Measurements from ENCODE around the gene CTTNBP2NL.

DNA sequence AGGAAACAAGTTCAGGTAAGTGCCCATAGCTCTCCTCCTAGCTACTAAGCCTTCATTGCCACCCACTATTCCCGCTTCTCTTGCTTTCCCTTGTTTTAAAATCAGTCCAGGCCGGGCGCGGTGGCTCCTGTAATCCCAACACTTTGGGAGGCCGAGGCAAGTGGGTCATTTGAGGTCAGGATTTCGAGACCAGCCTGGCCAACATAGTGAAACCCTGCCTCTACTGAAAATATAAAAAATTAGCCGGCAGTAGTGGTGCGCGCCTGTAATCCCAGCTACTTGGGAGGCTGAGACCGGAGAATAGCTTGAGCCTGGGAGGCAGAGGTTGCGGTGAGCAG lies 4.4 kb upstream of the CTTNBP2NL start:
- TF ChIP-seq, protein P1, sequence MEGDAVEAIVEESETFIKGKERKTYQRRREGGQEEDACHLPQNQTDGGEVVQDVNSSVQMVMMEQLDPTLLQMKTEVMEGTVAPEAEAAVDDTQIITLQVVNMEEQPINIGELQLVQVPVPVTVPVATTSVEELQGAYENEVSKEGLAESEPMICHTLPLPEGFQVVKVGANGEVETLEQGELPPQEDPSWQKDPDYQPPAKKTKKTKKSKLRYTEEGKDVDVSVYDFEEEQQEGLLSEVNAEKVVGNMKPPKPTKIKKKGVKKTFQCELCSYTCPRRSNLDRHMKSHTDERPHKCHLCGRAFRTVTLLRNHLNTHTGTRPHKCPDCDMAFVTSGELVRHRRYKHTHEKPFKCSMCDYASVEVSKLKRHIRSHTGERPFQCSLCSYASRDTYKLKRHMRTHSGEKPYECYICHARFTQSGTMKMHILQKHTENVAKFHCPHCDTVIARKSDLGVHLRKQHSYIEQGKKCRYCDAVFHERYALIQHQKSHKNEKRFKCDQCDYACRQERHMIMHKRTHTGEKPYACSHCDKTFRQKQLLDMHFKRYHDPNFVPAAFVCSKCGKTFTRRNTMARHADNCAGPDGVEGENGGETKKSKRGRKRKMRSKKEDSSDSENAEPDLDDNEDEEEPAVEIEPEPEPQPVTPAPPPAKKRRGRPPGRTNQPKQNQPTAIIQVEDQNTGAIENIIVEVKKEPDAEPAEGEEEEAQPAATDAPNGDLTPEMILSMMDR (IDR thresholded peaks at IDR 0.05) = no peak
- no peak for TF ChIP-seq POLR2A (IDR thresholded peaks at IDR 0.05)
